GM19395 (cell line): ENCODE data around the gene KMT2E.
"Not testable (repeated sequence)": the region's sequence is repeated elsewhere in the genome, so short reads cannot be mapped to it uniquely, and the experiment has no call there.

ENCODE experiments used
- ATAC-seq: cut with Tn5 transposase; IDR thresholded peaks from one replicate; pipeline ENCODE4 v1.9.1; 2021; ENCODE audit warnings: mild to moderate bottlenecking, moderate library complexity; ENCODE audit not compliant: unreplicated experiment

Gene KMT2E, protein sequence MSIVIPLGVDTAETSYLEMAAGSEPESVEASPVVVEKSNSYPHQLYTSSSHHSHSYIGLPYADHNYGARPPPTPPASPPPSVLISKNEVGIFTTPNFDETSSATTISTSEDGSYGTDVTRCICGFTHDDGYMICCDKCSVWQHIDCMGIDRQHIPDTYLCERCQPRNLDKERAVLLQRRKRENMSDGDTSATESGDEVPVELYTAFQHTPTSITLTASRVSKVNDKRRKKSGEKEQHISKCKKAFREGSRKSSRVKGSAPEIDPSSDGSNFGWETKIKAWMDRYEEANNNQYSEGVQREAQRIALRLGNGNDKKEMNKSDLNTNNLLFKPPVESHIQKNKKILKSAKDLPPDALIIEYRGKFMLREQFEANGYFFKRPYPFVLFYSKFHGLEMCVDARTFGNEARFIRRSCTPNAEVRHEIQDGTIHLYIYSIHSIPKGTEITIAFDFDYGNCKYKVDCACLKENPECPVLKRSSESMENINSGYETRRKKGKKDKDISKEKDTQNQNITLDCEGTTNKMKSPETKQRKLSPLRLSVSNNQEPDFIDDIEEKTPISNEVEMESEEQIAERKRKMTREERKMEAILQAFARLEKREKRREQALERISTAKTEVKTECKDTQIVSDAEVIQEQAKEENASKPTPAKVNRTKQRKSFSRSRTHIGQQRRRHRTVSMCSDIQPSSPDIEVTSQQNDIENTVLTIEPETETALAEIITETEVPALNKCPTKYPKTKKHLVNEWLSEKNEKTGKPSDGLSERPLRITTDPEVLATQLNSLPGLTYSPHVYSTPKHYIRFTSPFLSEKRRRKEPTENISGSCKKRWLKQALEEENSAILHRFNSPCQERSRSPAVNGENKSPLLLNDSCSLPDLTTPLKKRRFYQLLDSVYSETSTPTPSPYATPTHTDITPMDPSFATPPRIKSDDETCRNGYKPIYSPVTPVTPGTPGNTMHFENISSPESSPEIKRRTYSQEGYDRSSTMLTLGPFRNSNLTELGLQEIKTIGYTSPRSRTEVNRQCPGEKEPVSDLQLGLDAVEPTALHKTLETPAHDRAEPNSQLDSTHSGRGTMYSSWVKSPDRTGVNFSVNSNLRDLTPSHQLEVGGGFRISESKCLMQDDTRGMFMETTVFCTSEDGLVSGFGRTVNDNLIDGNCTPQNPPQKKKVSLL (N-terminal part only)

DNA sequence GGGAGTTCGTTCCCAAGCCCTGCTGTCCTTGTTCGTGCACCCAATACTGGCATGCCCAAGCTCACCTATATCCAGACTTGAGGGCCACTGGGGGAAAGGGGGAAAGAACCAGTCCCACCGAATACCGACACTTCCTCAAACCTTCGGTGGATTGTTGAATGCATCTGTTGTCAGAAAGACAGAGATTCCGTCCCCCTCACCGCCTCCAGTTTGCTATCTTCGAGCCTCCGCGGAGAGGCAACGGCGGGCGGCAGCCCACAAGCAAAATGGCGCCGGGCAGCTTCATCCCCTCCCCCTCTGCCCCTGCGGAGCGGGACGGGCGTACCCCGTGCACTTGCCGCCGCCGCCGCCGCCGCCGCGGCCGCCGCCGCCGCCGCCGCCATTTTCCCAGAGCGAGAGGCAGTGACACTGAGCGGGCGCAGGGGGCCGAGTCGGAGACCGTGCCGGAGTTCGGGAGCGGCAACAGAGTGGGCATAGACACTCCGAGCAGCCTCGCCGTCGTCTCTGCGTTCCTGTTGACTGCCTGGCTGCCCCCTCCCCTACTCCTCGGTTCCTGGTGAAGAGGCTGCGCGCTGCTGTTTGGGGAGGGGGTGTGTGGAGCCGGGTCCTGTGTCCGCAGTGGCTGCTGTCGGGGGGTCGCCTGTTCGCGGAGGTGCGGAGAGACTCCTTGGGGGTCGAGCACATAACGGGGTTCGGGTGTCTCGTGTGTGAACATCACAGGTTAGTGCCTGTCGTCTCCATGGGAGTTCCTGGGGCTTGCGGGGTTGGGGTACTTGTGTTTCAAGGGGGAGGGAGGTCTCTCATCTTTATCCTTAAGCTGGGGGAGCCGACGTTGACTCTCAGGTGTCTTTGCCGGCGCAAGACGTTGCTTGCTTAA, at the start of gene KMT2E:
TSS of gene KMT2E (plus strand) at position 390 of the 877 bp plus-strand sequence. CDS start 26,748 bp downstream, outside the sequence.
- peak; percentile 28 for ATAC-seq

DNA sequence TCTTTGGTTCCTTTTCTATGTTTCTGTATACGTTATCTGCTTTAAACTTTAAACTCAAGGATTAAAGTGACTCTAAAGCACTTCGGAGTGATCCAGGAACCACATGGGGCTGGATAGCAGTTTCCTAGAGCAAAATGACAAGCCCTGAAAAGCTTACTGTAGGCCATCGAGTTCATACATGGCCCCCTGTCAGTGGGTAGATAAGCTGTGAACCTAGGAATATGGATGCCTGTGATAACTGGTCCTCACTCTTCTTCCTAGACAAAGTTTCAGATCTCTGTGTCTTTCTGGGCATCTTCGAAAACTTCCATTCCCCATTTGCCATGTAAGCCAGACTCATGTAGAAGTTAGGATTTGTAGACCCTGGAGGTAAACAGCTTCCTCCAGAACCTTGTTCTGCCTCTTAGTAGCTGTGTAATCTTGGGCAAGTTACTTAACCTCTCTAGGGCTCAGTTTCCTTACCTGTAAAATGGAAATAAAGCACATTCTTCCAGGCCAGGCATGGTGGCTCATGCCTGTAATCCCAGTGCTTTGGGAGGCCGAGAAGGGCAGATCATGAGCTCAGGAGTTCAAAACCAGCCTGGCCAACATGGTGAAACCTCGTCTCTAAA, 49.3 kb upstream of the KMT2E start:
- ATAC-seq = no peak

DNA sequence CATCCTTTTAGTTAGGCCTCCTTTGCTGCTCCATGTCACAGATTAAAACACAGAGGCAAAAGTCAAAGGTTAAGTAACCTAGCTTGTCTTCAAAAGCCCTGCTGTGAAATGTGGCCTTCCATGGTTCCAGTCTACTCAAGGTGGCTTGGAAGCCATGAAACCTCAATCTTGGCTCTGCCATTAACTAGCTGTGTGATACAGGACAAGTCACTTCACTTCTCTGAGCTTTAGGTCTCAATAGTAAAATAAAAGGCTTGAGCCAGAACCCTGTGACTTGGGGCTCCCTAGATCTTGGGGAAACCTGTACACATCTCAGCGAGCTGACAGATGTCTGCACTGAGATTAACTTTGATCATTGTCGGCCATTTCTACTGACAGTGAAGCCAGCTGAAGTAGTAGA, 48.0 kb upstream of the KMT2E start:
- ATAC-seq = no peak

DNA sequence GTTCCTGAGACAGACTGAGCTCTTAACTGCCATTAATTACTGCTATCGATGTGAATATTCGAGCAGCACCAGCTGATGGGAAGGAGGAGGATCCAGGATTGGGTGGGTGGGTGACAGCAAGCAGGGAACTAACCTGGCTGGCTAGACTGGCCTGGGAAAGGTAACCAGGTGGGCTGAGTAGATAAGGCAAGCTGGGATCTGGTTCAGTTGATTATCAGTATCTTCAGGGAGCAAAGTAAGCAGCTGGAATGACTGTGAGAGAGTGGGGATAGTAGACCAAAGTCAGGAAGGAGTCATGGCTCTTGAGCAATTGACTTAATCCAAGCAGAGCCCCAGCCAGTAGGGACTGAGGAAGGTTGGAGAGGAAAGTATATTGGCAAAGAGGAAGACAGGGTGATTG, 46.9 kb upstream of the KMT2E start:
- no peak for ATAC-seq

DNA sequence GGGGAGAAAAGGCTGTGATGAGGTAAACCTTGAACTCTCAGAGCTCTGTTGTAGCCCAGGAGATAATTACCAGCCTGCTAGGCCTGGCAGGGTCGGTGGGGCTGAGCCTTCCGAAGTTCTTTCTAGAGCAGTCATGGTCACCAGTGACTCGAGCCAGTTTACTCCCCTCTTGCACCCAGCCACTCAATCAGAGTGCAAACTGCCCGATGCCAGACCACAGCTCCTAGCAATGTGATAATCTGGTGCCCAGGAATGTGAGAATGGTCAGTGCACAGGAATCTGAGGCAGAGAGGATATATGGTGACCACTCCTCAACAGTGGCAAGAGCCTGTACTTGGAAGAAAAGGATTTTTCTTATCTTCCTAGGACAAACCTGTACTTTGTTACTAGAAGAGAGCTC, 46.4 kb upstream of the KMT2E start:
- no peak for ATAC-seq

DNA sequence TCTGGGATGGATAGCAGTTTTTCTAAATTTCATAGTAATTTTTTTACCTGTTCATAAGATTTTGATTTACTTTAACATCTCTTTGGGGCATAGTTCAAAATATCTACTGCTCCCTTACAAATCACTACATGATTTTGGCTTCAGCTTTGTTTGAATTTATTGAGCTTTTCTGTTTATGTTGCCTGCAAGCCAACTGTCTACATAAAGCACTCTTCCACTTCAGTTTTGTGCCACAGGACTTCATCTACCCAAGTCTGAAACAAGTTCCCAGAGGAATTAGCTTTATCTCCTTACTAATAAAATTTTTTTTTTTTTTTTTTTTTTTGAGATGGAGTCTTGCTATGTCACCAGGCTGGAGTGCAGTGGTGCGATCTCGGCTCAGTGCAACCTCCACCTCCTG, 45.4 kb upstream of the KMT2E start:
- no peak for ATAC-seq

DNA sequence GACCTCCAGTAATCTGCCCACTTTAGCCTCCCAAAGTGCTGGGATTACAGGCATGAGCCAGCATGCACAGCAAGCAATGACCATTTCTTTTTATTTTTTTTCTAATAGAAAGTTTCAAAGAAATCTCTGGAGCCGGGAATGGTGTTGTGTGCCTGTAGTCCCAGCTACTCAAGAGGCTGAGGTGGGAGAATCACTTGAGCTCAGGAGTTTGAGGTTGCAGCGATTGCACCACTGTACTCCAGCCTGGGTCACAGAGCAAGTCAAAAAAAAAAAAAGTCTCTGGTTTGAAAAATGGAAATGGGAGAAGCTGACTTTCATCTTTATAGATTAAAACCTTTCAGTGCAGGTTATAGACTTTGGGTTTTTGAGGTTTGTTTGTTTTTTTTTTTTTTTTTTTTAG, 44.8 kb upstream of the KMT2E start:
- ATAC-seq = no peak

DNA sequence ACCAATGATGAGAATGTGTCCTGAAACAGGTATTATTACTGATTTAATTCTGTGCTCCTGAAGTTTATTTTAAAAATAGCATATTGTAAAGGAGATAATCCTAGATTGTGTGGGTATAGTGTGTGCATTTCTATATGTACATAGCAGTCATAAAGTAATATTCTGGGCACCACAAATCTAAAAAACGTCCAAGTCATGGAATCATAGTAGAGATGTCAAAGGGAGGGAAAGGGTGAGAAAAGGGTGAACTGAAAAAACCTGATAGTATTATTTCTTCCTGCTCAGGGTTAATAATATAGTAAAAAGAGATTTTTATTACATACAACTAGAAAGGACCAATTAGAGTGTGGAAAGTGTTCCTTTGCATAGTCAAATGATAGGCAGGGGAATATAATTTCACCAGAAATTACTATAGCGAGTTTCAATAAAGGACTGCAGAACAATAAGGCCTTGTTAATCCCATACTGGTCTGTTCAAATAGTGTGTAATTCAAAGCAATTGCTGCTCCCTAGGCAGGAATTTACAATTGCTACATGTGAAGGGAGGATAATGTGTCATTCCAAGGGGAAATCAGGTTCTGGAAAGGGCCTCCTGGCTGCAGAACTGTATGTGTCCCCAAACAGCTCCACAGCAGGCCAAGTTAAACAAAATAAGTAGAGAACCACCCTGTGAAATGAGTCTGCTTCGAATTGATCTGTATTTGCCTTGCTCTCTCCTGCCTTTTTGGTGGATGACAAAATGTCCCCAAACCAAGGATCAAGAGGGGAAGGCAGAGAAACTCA, 42.5 kb upstream of the KMT2E start:
- no peak for ATAC-seq

DNA sequence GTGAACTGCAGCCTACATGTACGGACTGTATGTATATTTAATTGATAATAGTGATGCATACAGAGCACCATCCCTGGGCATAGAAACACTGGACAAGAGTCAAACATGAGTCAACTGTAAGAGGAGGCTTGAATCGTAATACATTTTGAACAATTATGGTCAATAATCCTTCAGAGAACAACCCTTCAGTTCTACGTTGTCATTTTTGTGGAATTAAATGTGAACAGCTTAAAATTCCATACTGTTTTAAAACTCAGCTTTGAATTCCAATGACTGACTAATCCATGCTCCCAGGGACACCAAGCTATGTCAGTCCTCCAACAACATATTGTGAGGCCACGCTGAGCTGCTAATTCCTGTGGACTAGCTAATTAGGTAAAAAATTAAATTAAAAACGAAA, 41.5 kb upstream of the KMT2E start:
- no peak for ATAC-seq

DNA sequence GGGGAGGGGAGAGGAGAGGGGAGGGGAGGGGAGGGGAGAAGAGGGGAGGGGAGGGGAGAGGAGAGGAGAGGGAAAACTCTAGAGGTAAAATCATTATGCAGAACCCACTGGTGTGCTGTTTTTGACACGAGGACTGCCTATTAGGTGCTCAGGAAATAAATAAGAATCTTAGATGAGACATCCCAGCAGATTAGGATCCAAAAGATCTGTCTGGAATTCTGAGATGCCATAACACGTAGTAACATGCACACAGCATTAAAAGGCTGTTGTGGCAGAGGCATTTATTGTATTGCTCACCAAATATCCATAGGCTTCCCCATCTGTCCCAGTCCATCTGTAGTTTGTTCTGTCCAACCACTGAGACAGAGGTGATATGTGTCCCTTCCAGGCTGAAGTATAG, 40.8 kb upstream of the KMT2E start:
- ATAC-seq = no peak

DNA sequence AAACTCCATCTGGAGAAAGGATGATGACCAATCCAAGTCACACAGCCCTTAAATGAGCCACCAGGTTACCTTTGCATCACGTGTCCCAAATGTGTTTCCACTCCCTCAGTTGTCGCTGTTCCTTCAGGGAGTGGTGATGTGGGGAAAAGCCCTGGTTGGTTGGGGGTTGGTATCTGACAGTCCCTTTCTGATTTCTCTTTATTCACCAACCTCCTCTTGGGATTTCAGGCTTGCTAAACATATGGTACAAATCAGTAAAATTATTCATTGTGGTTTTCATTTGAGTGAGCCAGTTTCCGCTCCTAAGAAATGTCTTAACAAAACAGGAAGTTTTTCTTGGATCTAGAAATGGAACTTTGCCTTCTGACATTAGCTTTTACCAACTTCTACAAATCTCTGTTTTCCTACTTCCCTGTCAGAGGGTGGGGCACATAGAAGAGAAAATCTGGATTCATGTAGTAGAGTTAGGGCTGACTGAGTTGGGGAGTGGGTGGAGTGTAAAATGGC, 40.0 kb upstream of the KMT2E start:
- no peak for ATAC-seq

DNA sequence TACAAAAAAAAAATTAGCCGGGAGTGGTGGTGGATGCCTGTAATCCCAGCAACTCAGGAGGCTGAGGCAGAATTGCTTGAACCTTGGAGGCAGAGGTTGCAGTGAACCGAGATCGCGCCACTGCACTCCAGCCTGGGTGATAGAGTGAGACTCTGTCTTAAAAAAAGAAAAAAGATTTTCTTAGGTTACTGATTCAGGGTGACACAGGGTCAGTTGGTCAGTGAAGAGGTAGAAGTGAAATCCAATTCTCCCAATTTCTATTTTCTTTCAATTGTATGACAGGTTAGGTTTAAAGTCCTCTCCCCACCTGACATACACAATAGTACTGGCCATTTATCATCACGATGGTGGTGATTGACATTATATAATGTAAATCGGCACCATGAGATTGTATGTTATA, 38.5 kb upstream of the KMT2E start:
- not testable (repeated sequence) for ATAC-seq

DNA sequence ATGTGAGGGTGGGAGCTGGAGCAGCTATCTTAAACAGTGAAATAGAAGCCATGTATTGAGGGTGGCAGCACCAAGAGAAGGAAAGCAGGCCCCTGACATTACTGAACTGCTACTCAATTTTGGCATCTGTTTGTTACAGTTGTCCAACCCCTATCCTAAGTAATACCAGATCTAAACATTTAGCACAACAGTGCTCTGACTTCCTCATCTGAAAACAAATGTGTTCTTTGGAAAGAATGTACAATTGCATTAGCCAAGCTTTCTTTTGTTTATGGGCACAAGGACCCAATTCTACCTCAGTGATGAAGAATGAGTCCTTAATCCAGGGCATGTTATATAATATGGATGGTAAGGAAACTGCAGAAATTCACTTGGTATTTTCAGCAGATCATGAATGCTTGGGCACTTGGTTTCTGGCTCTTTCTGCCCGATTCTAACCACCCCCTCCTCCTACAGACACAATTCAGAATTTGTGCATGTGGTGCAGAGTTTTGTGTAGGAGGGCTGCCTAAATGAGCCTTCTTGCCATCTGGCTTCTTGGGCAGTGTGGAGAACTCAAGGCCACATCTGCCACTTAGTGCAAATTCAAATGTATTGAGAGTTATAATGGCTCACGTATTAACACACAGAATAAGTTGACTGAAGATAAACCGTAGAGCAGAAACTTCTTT, 36.9 kb upstream of the KMT2E start:
- no peak for ATAC-seq

DNA sequence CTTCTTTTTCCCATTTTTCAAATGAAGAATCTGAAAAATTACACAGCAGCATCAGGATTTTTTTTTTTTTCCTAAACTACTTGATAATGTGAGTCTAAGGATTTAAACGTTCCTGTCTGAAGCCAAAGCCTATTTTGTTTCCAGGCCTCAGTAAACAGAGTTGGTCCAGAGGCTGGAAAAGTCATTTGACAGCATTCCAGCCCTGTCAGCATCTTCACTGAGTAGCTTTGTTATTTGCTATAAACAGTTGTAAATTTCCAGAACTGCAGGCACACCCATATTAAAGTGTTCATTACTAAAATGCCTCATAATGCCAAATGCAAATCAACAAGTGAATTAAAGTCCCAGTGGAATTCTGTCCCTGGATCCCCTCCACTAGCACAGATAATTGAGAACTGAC, 35.5 kb upstream of the KMT2E start:
- ATAC-seq = no peak

DNA sequence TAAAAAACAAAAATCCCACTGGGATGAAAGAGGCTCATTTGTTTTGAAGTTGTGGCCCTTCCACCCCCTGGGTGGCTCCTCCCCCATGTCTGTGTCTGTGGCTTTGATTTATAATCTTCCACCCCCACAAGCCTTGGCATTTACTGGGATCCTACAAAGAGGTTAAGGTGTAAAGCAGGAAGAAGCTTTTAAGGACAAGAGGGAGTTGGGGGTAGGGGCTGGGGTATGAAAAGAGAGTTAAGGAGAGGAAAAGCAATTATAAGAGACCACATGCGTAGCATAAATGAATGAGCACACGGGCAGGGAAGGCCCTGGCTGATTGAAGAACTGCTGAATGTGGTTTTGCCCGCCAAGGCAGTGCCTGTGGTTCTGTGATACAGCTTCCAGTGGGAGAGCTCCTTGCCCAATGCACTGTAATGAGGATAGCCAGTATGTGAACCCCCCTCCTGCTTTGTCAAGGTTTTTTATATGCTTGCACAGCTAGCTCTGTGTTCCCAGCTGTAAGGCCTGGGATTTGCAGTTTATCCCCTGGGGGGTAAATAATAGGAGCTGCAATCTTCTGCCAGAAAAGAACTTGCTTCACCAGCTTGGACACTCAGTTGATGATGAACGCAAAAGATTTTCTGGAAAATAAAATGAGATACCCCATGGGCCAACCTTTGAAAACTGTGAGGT, 34.7 kb upstream of the KMT2E start:
- ATAC-seq = no peak

DNA sequence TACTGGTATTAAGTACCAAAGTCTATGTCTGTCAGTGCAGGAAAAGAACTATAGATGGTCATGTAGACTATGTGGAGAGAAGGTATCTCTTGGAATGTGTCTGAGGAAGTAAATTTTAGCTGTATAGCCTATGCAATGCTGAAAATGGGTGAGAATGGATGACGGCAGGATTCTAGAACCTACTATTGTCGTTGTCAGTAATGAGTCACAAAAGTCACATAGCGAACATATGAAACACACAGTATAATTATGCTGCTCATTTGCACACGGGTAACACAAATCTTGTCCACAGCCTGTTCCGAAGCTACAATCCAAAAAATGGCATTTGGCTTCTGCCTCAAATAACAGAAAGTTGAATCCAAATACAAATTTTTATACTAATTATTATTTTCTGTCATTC, 33.6 kb upstream of the KMT2E start:
- ATAC-seq = no peak

DNA sequence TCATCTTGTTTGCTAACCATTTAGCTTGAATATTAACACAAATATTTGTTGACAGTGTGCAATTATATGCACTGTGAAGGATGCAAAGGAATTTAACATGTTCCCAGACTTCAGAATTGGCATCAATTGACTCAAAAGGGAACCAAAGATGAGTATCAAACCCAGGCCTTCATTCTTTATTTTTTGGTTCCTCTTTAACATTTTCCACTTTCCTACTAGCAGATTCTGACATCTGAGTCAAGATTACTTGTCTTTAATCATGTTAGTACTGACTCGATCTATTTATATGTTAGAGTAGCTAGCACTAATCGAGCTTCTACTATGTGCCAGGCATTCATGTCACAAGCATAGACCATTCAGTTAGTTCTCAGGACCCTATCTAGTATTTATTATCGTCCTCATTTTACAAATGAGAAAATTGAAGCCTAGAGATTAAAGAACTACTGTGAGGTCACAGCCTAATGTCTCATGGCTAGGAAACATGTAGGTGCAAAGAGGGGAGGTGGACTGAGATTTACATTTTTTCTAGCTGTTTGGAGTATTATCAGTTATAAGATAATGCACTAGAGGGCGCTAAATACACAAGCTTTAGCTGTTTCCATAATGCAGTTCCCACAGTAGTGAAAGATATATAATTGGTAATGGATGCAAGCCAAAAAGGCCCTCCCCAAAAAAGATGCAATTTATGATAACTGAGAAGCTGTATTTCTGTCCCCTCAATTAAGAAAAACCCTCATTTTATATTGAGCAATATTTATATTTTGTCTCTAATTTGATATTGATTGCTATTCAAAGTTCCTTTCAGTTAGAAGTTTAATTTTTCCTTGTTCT, 32.9 kb upstream of the KMT2E start:
- ATAC-seq = no peak
